GM21526 (cell line): Measurements from ENCODE around the gene KLKB1.

Source experiments
- ATAC-seq: cut with Tn5 transposase; IDR thresholded peaks from one replicate; pipeline ENCODE4 v1.9.1; 2021; ENCODE audit warnings: moderate library complexity; ENCODE audit not compliant: unreplicated experiment, low FRiP score

KLKB1 gene

GRCh38 chr4:186300659-186301390 lies 73.5 kb downstream of the KLKB1 start:
- no peak for ATAC-seq

- no peak for ATAC-seq
These were observed 76.9 kb downstream of the KLKB1 start for GRCh38 chr4:186304216-186304615.

- no peak for ATAC-seq
These were observed 77.7 kb downstream of the KLKB1 start for GRCh38 chr4:186304866-186305505.

- no peak for ATAC-seq
These were observed 80.2 kb downstream of the KLKB1 start for GRCh38 chr4:186307497-186307896.

- no peak for ATAC-seq
These were observed 80.6 kb downstream of the KLKB1 start for GRCh38 chr4:186307916-186308315.
